ENCODE data around the gene C17orf50. TPM values are rescaled to one million over a fixed set of nuclear protein-coding genes. Genes with fewer than 3 reads are reported as not detected.

Gene C17orf50
- total RNA-seq, 1 experiment from 2014 or later: not detected

- no peak for DNase-seq (ENCODE audit: unreplicated experiment)
- no peaks in the 10 kb centered on the region for H3K4me1 Mint-ChIP-seq (ENCODE audit: insufficient read depth, unreplicated experiment)
- no peak for TF ChIP-seq CTCF (IDR thresholded peaks at IDR 0.05; ENCODE audit: unreplicated experiment)
- H3K27ac Mint-ChIP-seq (ENCODE audit: low read depth, unreplicated experiment): no peak overlapping the region
- no TSS peak for BruUV-seq (replicated peaks)
- POLR2A ChIA-PET: no interaction called here
- intact Hi-C loops (cut with micrococcal nuclease): loop anchor here (10.0 kb wide), 2 partner anchors 78 to 428 kb away; no protein-coding TSS in a partner anchor
- no peaks in the 10 kb centered on the region for H3K9me3 Mint-ChIP-seq (ENCODE audit: unreplicated experiment)
- no peak overlapping the region for H3K4me3 Mint-ChIP-seq (ENCODE audit: unreplicated experiment)
- H3K36me3 Mint-ChIP-seq (ENCODE audit: insufficient read depth, unreplicated experiment): no peaks in the 10 kb centered on the region
- peaks cover 50% of the 10 kb centered on the region for H3K27me3 Mint-ChIP-seq (ENCODE audit: insufficient read depth, unreplicated experiment)
- CTCF ChIA-PET: interaction anchor here (0.7 to 9.3 kb wide), 2 partner anchors 60 to 130 kb away, joined by 3 to 150 read pairs; no protein-coding TSS in a partner anchor
Observed at GRCh38 chr17:35742496-35742895, 18.2 kb upstream of the C17orf50 start.

- BruUV-seq (replicated peaks): no TSS peak
- peaks cover 3% of the 10 kb centered on the region for H3K4me1 Mint-ChIP-seq (ENCODE audit: insufficient read depth, unreplicated experiment)
- no peak for DNase-seq (ENCODE audit: unreplicated experiment)
- intact Hi-C loops (cut with micrococcal nuclease): loop anchor here (10.0 kb wide), 2 partner anchors 78 to 428 kb away; no protein-coding TSS in a partner anchor
- POLR2A ChIA-PET: no interaction called here
- TF ChIP-seq CTCF (IDR thresholded peaks at IDR 0.05; ENCODE audit: unreplicated experiment): no peak
- H3K9me3 Mint-ChIP-seq (ENCODE audit: unreplicated experiment): no peaks in the 10 kb centered on the region
- H3K27ac Mint-ChIP-seq (ENCODE audit: low read depth, unreplicated experiment): no peak overlapping the region
- CTCF ChIA-PET: interaction anchor here (9.3 kb wide), 1 partner anchor 130 kb away, joined by 150 read pairs; no protein-coding TSS in a partner anchor
- H3K27me3 Mint-ChIP-seq (ENCODE audit: insufficient read depth, unreplicated experiment): peaks cover 50% of the 10 kb centered on the region
- no peaks in the 10 kb centered on the region for H3K36me3 Mint-ChIP-seq (ENCODE audit: insufficient read depth, unreplicated experiment)
- no peak overlapping the region for H3K4me3 Mint-ChIP-seq (ENCODE audit: unreplicated experiment)
Observed at GRCh38 chr17:35742896-35743477, 17.7 kb upstream of the C17orf50 start.

- BruUV-seq (replicated peaks): no TSS peak
- Mint-ChIP-seq H3K36me3 (ENCODE audit: insufficient read depth, unreplicated experiment) (no peaks in the 10 kb centered on the region), H3K27me3 (ENCODE audit: insufficient read depth, unreplicated experiment) (peaks cover 50% of the 10 kb centered on the region), H3K27ac (ENCODE audit: low read depth, unreplicated experiment) (no peak overlapping the region), H3K4me3 (ENCODE audit: unreplicated experiment) (no peak overlapping the region), H3K4me1 (ENCODE audit: insufficient read depth, unreplicated experiment) (peaks cover 10% of the 10 kb centered on the region), H3K9me3 (ENCODE audit: unreplicated experiment) (no peaks in the 10 kb centered on the region)
- peak; percentile 44 for DNase-seq (ENCODE audit: unreplicated experiment)
- ChIA-PET CTCF (interaction anchor here (0.6 to 9.3 kb wide), 5 partner anchors 10 to 131 kb away, joined by 3 to 150 read pairs (median 4); no protein-coding TSS in a partner anchor), POLR2A (no interaction called here)
- intact Hi-C loops (cut with micrococcal nuclease): loop anchor here (10.0 kb wide), 2 partner anchors 79 to 429 kb away; no protein-coding TSS in a partner anchor
- TF ChIP-seq CTCF (IDR thresholded peaks at IDR 0.05; ENCODE audit: unreplicated experiment): no peak
Observed at GRCh38 chr17:35743626-35744328, 16.9 kb upstream of the C17orf50 start.

GRCh38 chr17:35744830-35745229, 15.9 kb upstream of the C17orf50 start:
- Mint-ChIP-seq H3K4me1 (ENCODE audit: insufficient read depth, unreplicated experiment) (peaks cover 10% of the 10 kb centered on the region), H3K27me3 (ENCODE audit: insufficient read depth, unreplicated experiment) (peaks cover 40% of the 10 kb centered on the region), H3K9me3 (ENCODE audit: unreplicated experiment) (no peaks in the 10 kb centered on the region), H3K4me3 (ENCODE audit: unreplicated experiment) (no peak overlapping the region), H3K36me3 (ENCODE audit: insufficient read depth, unreplicated experiment) (peaks cover 4% of the 10 kb centered on the region), H3K27ac (ENCODE audit: low read depth, unreplicated experiment) (no peak overlapping the region)
- TF ChIP-seq CTCF (IDR thresholded peaks at IDR 0.05; ENCODE audit: unreplicated experiment): no peak
- POLR2A ChIA-PET: no interaction called here
- intact Hi-C loops (cut with micrococcal nuclease): loop anchor here (5.0 to 10.0 kb wide), 4 partner anchors 80 to 1323 kb away; partner anchors contain the start of gene SLFN12L
- BruUV-seq (replicated peaks): no TSS peak
- CTCF ChIA-PET: interaction anchor here (0.5 to 9.3 kb wide), 8 partner anchors 19 to 817 kb away, joined by 3 to 150 read pairs (median 3); no protein-coding TSS in a partner anchor
- no peak for DNase-seq (ENCODE audit: unreplicated experiment)

Data from MCF 10A (cell line).